HepG2 (cell line): ENCODE data around the gene SFR1. TPM values are rescaled to one million over a fixed set of nuclear protein-coding genes. Genes with fewer than 3 reads are reported as not detected.
"Not testable (repeated sequence)": the region's sequence is repeated elsewhere in the genome, so short reads cannot be mapped to it uniquely, and the experiment has no call there.

Source experiments
- ATAC-seq: fragments of 200-7000 bp; cut with Tn5 transposase; 3 replicates; pipeline ENCODE4 v1.9.1; 2020; ENCODE audit warnings: mild to moderate bottlenecking, moderate library complexity
- BruUV-seq: library from RNA; stranded (reverse); fragments of 400-500 nt; replicated peaks from 2 replicates; lab custom pipeline; 2021; lab: Mats Ljungman, UMichigan
- CTCF ChIA-PET: fragments of 300-600 bp; formaldehyde crosslinking; extraction: SDS; loops from one replicate; lab custom pipeline; 2021; ENCODE audit warnings: low total read pairs, inconsistent platforms, low intra/inter-chr PET ratio; lab: Yijun Ruan, JAX
- POLR2A ChIA-PET: fragments of 350-600 bp; sonication (Branson Sonifier 250); formaldehyde crosslinking; loops from one replicate; lab custom pipeline; 2020; ENCODE audit warnings: antibody characterized with exemption, inconsistent platforms; lab: Yijun Ruan, JAX
- DNase-seq: peaks from one replicate; pipeline ENCODE4 v3.0.0-alpha.2; 2015; ENCODE audit warnings: low spot score
- FAIRE-seq: peaks from 3 replicates; lab custom pipeline; 2011; peaks lifted over from hg19 to GRCh38; lab: Jason Lieb, UNC
- H2AFZ ChIP-seq: one replicate; pipeline ENCODE4 v1.6.1; 2011; ENCODE audit warnings: low read length, inconsistent platforms
- H3K27ac ChIP-seq: fragments of 300-600 bp; 3 replicates; pipeline ENCODE4 v1.8.0; 2011; ENCODE audit warnings: mixed run types, mild to moderate bottlenecking, mixed read lengths, low read length, inconsistent platforms; ENCODE audit not compliant: insufficient read depth; ENCODE audit errors: extremely low read length
- H3K27me3 ChIP-seq, 2 experiments: fragments of 200-600 bp in 1 of 2; 2 replicates in 1 of 2; 3 replicates in 1 of 2; pipeline versions ENCODE4 v1.6.0 to v1.8.0; 2011; ENCODE audit warnings: low read length in 2 of 2, mild to moderate bottlenecking in 2 of 2, moderate library complexity in 2 of 2, inconsistent platforms in 1 of 2; ENCODE audit not compliant: insufficient read depth in 2 of 2, control insufficient read depth in 1 of 2
- H3K36me3 ChIP-seq, 2 experiments: fragments of 200-600 bp in 1 of 2; replicated peaks in 1 of 2; 2 replicates in 1 of 2; 3 replicates in 1 of 2; pipeline versions ENCODE4 v1.5.1 to v1.8.0; 2011; ENCODE audit warnings: low read length in 2 of 2, inconsistent platforms in 1 of 2; ENCODE audit not compliant: insufficient read depth in 2 of 2, control insufficient read depth in 1 of 2
- H3K4me1 ChIP-seq: 2 replicates; pipeline ENCODE4 v1.5.1; 2012; ENCODE audit warnings: low read length, inconsistent platforms; ENCODE audit not compliant: insufficient read depth
- H3K4me2 ChIP-seq: 2 replicates; pipeline ENCODE4 v1.6.0; 2011; ENCODE audit warnings: low read depth, low read length, inconsistent platforms
- H3K4me3 ChIP-seq, 3 experiments: fragments of 200-600 bp in 1 of 3; sonication (generic), shearing (Covaris generic) in 1 of 3; replicated peaks in 1 of 3; 2 replicates each; pipeline ENCODE4 v1.5.1; 2011 to 2016; ENCODE audit warnings: low read length in 3 of 3, inconsistent platforms in 2 of 3, low read depth in 2 of 3, mild to moderate bottlenecking in 2 of 3, control low read depth in 1 of 3, mixed read lengths in 1 of 3; ENCODE audit not compliant: insufficient read depth in 1 of 3
- H3K79me2 ChIP-seq: one replicate; pipeline ENCODE4 v1.6.1; 2011; ENCODE audit warnings: low read length, inconsistent platforms; ENCODE audit not compliant: insufficient read depth
- H3K9ac ChIP-seq: 2 replicates; pipeline ENCODE4 v1.6.0; 2011; ENCODE audit warnings: mild to moderate bottlenecking, low read depth, low read length, inconsistent platforms; ENCODE audit not compliant: insufficient read depth
- H3K9me3 ChIP-seq: 2 replicates; pipeline ENCODE4 v1.5.1; 2012; ENCODE audit warnings: mild to moderate bottlenecking, low read length
- H4K20me1 ChIP-seq: 2 replicates; pipeline ENCODE4 v1.6.0; 2011; ENCODE audit warnings: inconsistent platforms, mild to moderate bottlenecking, low read length, moderate library complexity; ENCODE audit not compliant: insufficient read depth
- WGBS: methylation state at CpG from one replicate; pipeline ENCODE4 v1.1.6; 2017; ENCODE audit warnings: low lambda C conversion rate; 5-methylcytosine and 5-hydroxymethylcytosine counted together
- in situ Hi-C: cut with HindIII; loops from 2 replicates; pipeline ENCODE4 v1.10.0; 2017; ENCODE audit warnings: low pct_unique_long_range_greater_than_20kb; ENCODE audit not compliant: extremely low pct_ligation_motif_present
- intact Hi-C: fragments of 100-400 bp; cut with micrococcal nuclease; formaldehyde crosslinking; loops from one replicate; pipeline ENCODE4 v1.10.0; 2022; ENCODE audit not compliant: unreplicated experiment
- polyA plus RNA-seq, 8 experiments: library from polyadenylated mRNA; depleted of rRNA in 3 of 8; stranded (reverse) in 7 of 8; unstranded in 1 of 8; fragments of >200 nt; fragmentation: Illumina TruSeq in 4 of 8; extraction: Trizol in 4 of 8; gene quantifications; 2 replicates each; pipeline versions ENCODE4 v1.2.1 to v1.2.3, GENCODE V29; 2011 to 2016; ENCODE audit warnings: low read depth in 4 of 8, missing spikeins in 1 of 8, mixed read lengths in 1 of 8; ENCODE audit not compliant: insufficient read depth in 1 of 8
- total RNA-seq, 5 experiments: library from RNA; depleted of rRNA; stranded (reverse); fragments of >200 nt; fragmentation: Illumina TruSeq; extraction: Trizol; gene quantifications; 2 replicates each; pipeline ENCODE4 v1.2.3, GENCODE V29; 2016; ENCODE audit warnings: low read depth in 1 of 5

Gene SFR1
- total and polyA plus RNA-seq, 2 of the 13 experiments (the other 11 are each of a cell fraction or from before 2014, with no cell fraction given): 2.2 to 6.1 TPM

DNA sequence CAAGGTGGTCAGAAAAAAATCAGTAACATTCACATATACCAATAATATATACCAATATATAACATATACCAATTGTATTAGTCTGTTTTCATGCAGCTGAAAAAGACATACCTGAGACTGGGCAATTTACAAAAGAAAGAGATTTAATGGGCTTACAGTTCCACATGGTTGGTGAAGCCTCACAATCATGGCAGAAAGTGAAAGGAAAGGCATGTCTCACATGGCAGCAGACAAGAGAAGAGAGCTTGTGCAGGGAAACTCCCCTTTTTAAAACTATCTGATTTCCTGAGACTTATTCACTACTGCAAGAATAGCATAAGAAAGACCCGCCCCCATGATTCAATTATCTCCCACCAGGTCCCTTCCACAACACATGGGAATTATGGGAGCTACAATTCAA lies 52.2 kb downstream of the SFR1 start:
- H3K4me1 ChIP-seq, H3K9me3 ChIP-seq, H3K36me3 ChIP-seq, intact Hi-C loops, H3K79me2 ChIP-seq, H3K27ac ChIP-seq, DNase-seq, BruUV-seq, H3K4me3 ChIP-seq, POLR2A ChIA-PET, H2AFZ ChIP-seq, H3K9ac ChIP-seq, FAIRE-seq, CTCF ChIA-PET, H4K20me1 ChIP-seq, ATAC-seq, H3K4me2 ChIP-seq, in situ Hi-C loops: not testable (repeated sequence)
- peaks cover 1 to 10% of the 10 kb centered on the region in 2 experiments; a peak in 2 of 5 replicates for H3K27me3 ChIP-seq
- WGBS: 13% methylated on average over 1 of the region's 1 CpG

Other genes with a start within 250 kb of the SFR1 start
- gene STN1, start 204.0 kb upstream of the SFR1 start, total RNA-seq (2016; rRNA removed; fragmentation: Illumina TruSeq; extraction: Trizol): 22.7 and 27.7 TPM in 2 replicates
- 17.6 and 19.9 TPM in 2 replicates for gene STN1, start 204.0 kb upstream of the SFR1 start, polyA plus RNA-seq (2011; rRNA removed)
- 22.8 and 35.0 TPM in 2 replicates for gene SLK, start 155.0 kb upstream of the SFR1 start, total RNA-seq (2016; rRNA removed; fragmentation: Illumina TruSeq; extraction: Trizol)
- 3.4 and 3.7 TPM in 2 replicates for gene SLK, start 155.0 kb upstream of the SFR1 start, polyA plus RNA-seq (2011; rRNA removed)
- gene COL17A1, start 36.3 kb upstream of the SFR1 start, total RNA-seq (2016; rRNA removed; fragmentation: Illumina TruSeq; extraction: Trizol): not detected in 2 replicates
- gene COL17A1, start 36.3 kb upstream of the SFR1 start, polyA plus RNA-seq (2011; rRNA removed): 0.03 and 0.13 TPM in 2 replicates
- 0.24 and 0.46 TPM in 2 replicates for gene CFAP43, start 110.2 kb downstream of the SFR1 start, total RNA-seq (2016; rRNA removed; fragmentation: Illumina TruSeq; extraction: Trizol)
- gene CFAP43, start 110.2 kb downstream of the SFR1 start, polyA plus RNA-seq (2011; rRNA removed): 0.16 and 0.38 TPM in 2 replicates
- gene GSTO1, start 132.7 kb downstream of the SFR1 start, total RNA-seq (2016; rRNA removed; fragmentation: Illumina TruSeq; extraction: Trizol): 300 and 418 TPM in 2 replicates
- 152 and 228 TPM in 2 replicates for gene GSTO1, start 132.7 kb downstream of the SFR1 start, polyA plus RNA-seq (2011; rRNA removed)
- 2.1 and 3.4 TPM in 2 replicates for gene GSTO2, start 147.0 kb downstream of the SFR1 start, total RNA-seq (2016; rRNA removed; fragmentation: Illumina TruSeq; extraction: Trizol)
- 5.8 and 7.9 TPM in 2 replicates for gene GSTO2, start 147.0 kb downstream of the SFR1 start, polyA plus RNA-seq (2011; rRNA removed)
- gene ITPRIP, start 216.3 kb downstream of the SFR1 start, total RNA-seq (2016; rRNA removed; fragmentation: Illumina TruSeq; extraction: Trizol): 0.58 and 1.00 TPM in 2 replicates
- 2.8 and 3.0 TPM in 2 replicates for gene ITPRIP, start 216.3 kb downstream of the SFR1 start, polyA plus RNA-seq (2011; rRNA removed)
- not detected in 2 replicates for gene CFAP58, start 231.7 kb downstream of the SFR1 start, total RNA-seq (2016; rRNA removed; fragmentation: Illumina TruSeq; extraction: Trizol)
- gene CFAP58, start 231.7 kb downstream of the SFR1 start, polyA plus RNA-seq (2011; rRNA removed): 0.03 TPM in 2 replicates